Activated T-cell treated with anti-CD3 and anti-CD28 coated beads for 24 hours (primary cell): ENCODE data around the gene APOL2.
"Not testable (repeated sequence)": the region's sequence is repeated elsewhere in the genome, so short reads cannot be mapped to it uniquely, and the experiment has no call there.

Experiments
- DNase-seq: peaks from one replicate; pipeline ENCODE4 v3.0.0-alpha.2; 2020; ENCODE audit warnings: low read depth

APOL2 gene

GRCh38 chr22:36262307-36262706 is 23.0 kb upstream of the APOL2 start:
- not testable (repeated sequence) for DNase-seq

GRCh38 chr22:36261675-36262074 is 22.3 kb upstream of the APOL2 start:
- not testable (repeated sequence) for DNase-seq

- no peak for DNase-seq
Observed at GRCh38 chr22:36259615-36260300, 20.4 kb upstream of the APOL2 start.

- no peak for DNase-seq
Observed at GRCh38 chr22:36258701-36259614, 19.6 kb upstream of the APOL2 start.

- DNase-seq, result no peak
Observed at GRCh38 chr22:36257948-36258670, 18.8 kb upstream of the APOL2 start.

- no peak for DNase-seq
Observed at GRCh38 chr22:36257308-36257707, 18.0 kb upstream of the APOL2 start.

DNA sequence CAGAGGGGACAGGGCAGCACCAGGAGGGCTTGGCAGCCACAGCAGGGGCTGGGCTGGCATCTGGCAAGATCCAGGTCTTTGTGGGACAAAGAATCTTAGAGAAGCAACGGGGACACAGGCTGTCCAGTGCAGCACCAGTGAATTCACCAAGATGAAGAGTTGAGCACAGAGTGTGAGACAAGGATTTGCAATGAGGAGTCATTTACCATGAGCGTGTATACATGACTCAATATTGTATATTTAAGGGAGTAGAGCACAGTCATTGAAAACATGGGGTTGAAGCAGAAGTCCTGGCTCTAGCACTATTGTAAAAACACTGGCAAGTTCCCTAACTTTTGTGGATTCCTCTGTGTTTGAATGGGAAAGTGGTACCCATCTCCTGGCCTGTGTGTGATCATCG is 17.2 kb upstream of the APOL2 start:
- DNase-seq, result no peak

DNA sequence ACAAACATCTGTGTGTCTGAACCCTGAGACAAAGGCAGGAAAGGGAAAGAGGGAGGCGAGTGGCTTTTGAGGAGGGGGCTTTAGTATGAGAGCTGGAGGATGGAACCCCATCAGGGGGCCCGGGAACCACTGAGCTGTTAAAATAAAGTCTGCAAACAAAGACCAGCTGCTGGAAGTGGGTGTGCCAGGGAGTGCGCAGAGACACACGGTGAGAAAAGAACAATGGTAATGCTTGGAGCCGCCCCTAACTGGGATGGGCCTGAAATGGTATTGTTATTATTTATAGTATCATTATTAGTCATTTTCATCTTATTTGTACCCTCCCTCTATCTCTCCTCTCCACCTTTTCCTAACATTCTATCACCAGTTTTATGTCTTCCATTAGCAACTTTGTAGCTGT is 16.2 kb upstream of the APOL2 start:
- DNase-seq, result not testable (repeated sequence)

DNA sequence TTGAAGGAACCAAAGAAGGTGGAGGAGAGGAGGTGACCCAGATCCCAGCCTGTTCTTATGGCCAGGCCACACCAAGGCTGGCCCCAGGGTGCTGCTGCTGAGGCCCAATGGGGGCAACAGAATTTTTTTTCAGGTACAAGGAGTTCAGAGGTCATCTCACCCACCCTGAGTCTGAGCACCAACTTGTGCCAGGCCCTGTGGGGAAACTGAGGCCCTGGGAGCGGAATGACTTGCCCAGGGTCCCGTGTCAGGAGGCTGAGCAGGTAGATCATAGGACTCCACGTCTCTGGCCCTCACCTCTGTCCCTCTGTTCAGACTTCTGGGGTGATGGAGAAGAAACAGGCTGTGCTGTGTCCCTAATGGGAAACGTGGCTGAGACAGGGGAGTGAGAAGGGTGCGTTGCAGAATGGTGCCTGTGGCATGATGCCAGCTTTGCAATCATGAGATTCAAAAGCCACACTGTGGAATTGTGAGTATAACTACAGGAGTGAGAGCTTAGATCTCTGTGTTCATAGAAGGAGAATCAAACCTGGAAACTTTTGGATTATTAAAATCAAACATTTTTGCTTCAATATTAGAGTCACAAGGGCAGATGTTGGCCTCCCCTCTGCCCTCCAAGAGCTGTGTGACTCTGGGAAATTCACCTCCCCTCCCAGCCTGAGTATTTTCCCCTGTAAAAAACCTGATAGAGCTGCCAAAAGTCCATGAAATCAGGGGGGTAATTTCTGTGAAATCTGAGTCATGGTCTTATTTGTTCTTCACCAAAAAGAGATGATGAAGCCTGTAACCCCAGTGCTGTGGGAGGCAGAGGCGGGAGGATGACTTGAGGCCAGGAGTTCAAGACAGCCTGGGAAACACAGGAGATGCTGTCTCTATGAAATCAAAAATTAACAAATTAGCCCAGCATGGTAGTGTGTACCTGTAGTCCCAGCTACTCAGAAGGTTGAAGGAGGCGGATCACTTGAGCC is 14.5 kb upstream of the APOL2 start:
- DNase-seq, result peak; percentile 41

- DNase-seq, result peak; percentile 47
Observed at GRCh38 chr22:36252754-36253522, 13.6 kb upstream of the APOL2 start, which contains the start of gene APOL1. APOL1 (plus strand) TSS chr22:36253133; CDS start chr22:36254956, 1,823 bp downstream.

DNA sequence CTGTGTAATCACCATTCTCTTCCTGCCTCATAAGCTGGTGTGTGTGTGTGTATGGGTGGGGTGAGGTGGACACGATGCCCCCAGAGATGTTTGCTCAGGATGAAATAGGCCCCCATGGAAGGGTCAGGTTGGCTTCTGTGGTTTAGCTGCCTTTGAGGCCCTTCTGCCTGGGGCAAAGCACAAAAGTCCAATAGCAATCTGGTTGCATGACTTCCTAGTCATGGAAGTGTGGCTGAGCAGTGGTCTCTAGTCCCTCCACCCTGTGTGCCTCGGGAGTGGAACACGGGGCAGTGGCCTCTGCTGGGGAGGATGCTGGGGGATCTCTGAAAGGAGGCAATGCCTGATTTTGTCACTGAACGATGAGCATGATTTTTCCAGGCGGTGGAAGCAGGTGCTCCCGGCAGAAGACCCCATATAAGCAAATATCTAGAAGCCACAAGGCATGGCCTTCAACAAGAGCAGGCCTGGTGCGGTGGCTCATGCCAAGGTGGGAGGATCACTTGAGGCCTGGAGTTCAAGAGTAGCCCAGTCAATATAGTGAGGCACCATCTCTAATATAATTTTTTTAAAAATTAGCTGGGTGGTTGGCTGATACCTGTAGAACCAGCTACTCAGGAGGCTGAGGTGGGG is 12.8 kb upstream of the APOL2 start:
- DNase-seq, result not testable (repeated sequence)

- DNase-seq, result not testable (repeated sequence)
Observed at GRCh38 chr22:36250292-36250960, 11.1 kb upstream of the APOL2 start.

- no peak for DNase-seq
Observed at GRCh38 chr22:36249160-36249559, 9.8 kb upstream of the APOL2 start.

GRCh38 chr22:36247955-36248354 is 8.6 kb upstream of the APOL2 start:
- no peak for DNase-seq

GRCh38 chr22:36246718-36247117 is 7.4 kb upstream of the APOL2 start:
- DNase-seq, result no peak

DNA sequence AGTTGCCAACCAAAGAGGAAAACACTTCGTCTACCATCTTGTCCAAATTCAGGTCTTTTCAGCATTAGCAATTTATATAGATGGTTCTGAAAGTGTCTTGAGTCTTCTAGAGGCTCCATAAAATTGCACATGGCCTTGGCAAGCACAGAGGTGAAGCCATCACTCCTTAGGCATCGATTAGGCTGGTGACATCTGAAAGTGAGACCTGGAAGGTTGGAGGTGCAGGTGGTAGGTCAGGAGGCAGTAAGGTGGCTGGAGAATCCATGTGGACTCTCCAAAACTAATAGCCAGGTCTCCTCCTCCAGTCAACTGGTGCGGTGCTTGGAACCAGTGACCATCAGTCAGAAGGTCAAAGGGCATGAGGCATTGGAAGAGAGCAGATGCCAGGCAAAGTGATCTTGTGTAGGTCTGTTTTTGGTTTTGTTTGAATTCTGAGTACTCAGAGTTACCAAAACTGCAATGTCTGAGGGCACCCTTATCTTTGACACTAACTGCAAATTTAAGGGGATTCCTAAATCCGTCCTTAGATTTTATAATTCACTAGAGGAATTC is 6.6 kb upstream of the APOL2 start:
- no peak for DNase-seq

GRCh38 chr22:36244522-36245391 is 5.4 kb upstream of the APOL2 start:
- DNase-seq, result no peak

GRCh38 chr22:36243986-36244385 is 4.7 kb upstream of the APOL2 start:
- DNase-seq, result no peak
